ENCODE data around the gene NAALADL2. TPM values are rescaled to one million over a fixed set of nuclear protein-coding genes. Genes with fewer than 3 reads are reported as not detected.

NAALADL2 gene
- total and polyA plus RNA-seq, 2 of the 8 experiments (the other 6 are each of a cell fraction or from before 2014, with no cell fraction given), result 0.12 to 0.22 TPM

DNA sequence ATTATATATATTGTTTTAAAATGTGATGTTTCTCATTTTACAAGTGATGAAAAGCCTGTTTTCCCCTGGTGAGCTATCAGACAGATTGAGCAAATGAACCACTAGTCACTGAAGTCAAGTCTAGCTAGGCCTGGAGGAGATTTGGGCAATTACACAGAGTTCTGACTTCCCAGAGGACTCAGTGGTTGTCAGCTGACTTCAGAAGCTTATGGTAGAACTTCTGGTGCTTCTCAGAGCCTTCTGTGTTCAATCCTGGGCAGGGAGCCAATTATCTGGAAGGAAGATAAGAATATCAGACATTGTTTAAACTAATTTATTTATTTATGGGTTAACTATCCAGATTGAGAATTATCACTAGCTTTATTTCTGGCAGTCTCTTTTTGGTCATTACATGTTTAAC, 37.7 kb upstream of the NAALADL2 start:
- Histone ChIP-seq H3K27me3 (replicated peaks in 1 of 4; ENCODE audit: control insufficient read depth in 3 of 4, extremely low read depth in 1 of 4, insufficient read depth in 3 of 4, low read length in 3 of 4) (no peaks in the 10 kb centered on the region), H3K79me1 (ENCODE audit: low read depth, low read length) (no peaks in the 10 kb centered on the region), H4K91ac (replicated peaks; ENCODE audit: insufficient read length, low read length) (no peak overlapping the region), H2BK120ac (replicated peaks; ENCODE audit: low read depth, low read length) (no peak overlapping the region), H3K4me3 (ENCODE audit: extremely low read depth in 1 of 4, insufficient read depth in 2 of 4, low read depth in 3 of 4, low read length in 4 of 4) (no peak overlapping the region), H2BK5ac (ENCODE audit: low read depth, low read length) (no peak overlapping the region), H2BK15ac (ENCODE audit: low read length) (no peak overlapping the region), H3K23ac (ENCODE audit: insufficient read length) (no peak overlapping the region), H3K56ac (replicated peaks; ENCODE audit: insufficient read length, low read depth, low read length) (no peak overlapping the region), H3K36me3 (ENCODE audit: control insufficient read depth in 2 of 4, insufficient read depth in 4 of 4, low read length in 3 of 4) (no peaks in the 10 kb centered on the region), H2BK20ac (ENCODE audit: low read length) (no peak overlapping the region), H3K27ac (ENCODE audit: low read depth, low read length) (no peak overlapping the region), H2BK12ac (ENCODE audit: low read depth, low read length) (no peak overlapping the region), H3K14ac (ENCODE audit: insufficient read length) (no peak overlapping the region), H3K23me2 (ENCODE audit: low read depth, low read length) (no peaks in the 10 kb centered on the region), H3K79me2 (ENCODE audit: control insufficient read depth in 1 of 2, insufficient read depth in 2 of 2, low read length in 2 of 2) (no peaks in the 10 kb centered on the region), H4K8ac (ENCODE audit: extremely low read depth, insufficient read depth, low read length) (no peak overlapping the region), H2AFZ (ENCODE audit: low read length) (no peak overlapping the region), H2AK5ac (ENCODE audit: low read depth, low read length) (no peak overlapping the region), H3K4ac (replicated peaks; ENCODE audit: insufficient read length, low read depth, low read length) (no peak overlapping the region), H4K20me1 (replicated peaks in 1 of 2; ENCODE audit: control insufficient read depth in 1 of 2, insufficient read depth in 2 of 2, low read length in 2 of 2) (no peaks in the 10 kb centered on the region), H4K5ac (ENCODE audit: insufficient read length, low read depth, low read length) (no peak overlapping the region), H3K9ac (replicated peaks in 1 of 4; ENCODE audit: extremely low read depth in 1 of 4, low read depth in 3 of 4, low read length in 3 of 4) (no peak overlapping the region), H3K18ac (ENCODE audit: extremely low read depth, low read length) (no peak overlapping the region), H3K4me1 (replicated peaks in 1 of 4; ENCODE audit: control insufficient read depth in 3 of 4, insufficient read depth in 4 of 4, low read length in 3 of 4) (no peaks in the 10 kb centered on the region), H3K9me3 (ENCODE audit: insufficient read depth in 2 of 2, low read depth in 1 of 2, low read length in 1 of 2) (no peaks in the 10 kb centered on the region), H3K4me2 (ENCODE audit: insufficient read depth in 1 of 2, low read depth in 2 of 2, low read length in 2 of 2) (no peak overlapping the region)
- ChIA-PET POLR2A (ENCODE audit: partially characterized antibody) (no interaction called here), CTCF (ENCODE audit: partially characterized antibody) (interaction anchor here (1.0 kb wide), 1 partner anchor 696 kb away, joined by 3 read pairs; no protein-coding TSS in a partner anchor)
- TF ChIP-seq, protein P1, sequence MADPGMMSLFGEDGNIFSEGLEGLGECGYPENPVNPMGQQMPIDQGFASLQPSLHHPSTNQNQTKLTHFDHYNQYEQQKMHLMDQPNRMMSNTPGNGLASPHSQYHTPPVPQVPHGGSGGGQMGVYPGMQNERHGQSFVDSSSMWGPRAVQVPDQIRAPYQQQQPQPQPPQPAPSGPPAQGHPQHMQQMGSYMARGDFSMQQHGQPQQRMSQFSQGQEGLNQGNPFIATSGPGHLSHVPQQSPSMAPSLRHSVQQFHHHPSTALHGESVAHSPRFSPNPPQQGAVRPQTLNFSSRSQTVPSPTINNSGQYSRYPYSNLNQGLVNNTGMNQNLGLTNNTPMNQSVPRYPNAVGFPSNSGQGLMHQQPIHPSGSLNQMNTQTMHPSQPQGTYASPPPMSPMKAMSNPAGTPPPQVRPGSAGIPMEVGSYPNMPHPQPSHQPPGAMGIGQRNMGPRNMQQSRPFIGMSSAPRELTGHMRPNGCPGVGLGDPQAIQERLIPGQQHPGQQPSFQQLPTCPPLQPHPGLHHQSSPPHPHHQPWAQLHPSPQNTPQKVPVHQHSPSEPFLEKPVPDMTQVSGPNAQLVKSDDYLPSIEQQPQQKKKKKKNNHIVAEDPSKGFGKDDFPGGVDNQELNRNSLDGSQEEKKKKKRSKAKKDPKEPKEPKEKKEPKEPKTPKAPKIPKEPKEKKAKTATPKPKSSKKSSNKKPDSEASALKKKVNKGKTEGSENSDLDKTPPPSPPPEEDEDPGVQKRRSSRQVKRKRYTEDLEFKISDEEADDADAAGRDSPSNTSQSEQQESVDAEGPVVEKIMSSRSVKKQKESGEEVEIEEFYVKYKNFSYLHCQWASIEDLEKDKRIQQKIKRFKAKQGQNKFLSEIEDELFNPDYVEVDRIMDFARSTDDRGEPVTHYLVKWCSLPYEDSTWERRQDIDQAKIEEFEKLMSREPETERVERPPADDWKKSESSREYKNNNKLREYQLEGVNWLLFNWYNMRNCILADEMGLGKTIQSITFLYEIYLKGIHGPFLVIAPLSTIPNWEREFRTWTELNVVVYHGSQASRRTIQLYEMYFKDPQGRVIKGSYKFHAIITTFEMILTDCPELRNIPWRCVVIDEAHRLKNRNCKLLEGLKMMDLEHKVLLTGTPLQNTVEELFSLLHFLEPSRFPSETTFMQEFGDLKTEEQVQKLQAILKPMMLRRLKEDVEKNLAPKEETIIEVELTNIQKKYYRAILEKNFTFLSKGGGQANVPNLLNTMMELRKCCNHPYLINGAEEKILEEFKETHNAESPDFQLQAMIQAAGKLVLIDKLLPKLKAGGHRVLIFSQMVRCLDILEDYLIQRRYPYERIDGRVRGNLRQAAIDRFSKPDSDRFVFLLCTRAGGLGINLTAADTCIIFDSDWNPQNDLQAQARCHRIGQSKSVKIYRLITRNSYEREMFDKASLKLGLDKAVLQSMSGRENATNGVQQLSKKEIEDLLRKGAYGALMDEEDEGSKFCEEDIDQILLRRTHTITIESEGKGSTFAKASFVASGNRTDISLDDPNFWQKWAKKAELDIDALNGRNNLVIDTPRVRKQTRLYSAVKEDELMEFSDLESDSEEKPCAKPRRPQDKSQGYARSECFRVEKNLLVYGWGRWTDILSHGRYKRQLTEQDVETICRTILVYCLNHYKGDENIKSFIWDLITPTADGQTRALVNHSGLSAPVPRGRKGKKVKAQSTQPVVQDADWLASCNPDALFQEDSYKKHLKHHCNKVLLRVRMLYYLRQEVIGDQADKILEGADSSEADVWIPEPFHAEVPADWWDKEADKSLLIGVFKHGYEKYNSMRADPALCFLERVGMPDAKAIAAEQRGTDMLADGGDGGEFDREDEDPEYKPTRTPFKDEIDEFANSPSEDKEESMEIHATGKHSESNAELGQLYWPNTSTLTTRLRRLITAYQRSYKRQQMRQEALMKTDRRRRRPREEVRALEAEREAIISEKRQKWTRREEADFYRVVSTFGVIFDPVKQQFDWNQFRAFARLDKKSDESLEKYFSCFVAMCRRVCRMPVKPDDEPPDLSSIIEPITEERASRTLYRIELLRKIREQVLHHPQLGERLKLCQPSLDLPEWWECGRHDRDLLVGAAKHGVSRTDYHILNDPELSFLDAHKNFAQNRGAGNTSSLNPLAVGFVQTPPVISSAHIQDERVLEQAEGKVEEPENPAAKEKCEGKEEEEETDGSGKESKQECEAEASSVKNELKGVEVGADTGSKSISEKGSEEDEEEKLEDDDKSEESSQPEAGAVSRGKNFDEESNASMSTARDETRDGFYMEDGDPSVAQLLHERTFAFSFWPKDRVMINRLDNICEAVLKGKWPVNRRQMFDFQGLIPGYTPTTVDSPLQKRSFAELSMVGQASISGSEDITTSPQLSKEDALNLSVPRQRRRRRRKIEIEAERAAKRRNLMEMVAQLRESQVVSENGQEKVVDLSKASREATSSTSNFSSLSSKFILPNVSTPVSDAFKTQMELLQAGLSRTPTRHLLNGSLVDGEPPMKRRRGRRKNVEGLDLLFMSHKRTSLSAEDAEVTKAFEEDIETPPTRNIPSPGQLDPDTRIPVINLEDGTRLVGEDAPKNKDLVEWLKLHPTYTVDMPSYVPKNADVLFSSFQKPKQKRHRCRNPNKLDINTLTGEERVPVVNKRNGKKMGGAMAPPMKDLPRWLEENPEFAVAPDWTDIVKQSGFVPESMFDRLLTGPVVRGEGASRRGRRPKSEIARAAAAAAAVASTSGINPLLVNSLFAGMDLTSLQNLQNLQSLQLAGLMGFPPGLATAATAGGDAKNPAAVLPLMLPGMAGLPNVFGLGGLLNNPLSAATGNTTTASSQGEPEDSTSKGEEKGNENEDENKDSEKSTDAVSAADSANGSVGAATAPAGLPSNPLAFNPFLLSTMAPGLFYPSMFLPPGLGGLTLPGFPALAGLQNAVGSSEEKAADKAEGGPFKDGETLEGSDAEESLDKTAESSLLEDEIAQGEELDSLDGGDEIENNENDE (IDR thresholded peaks at IDR 0.05; ENCODE audit: insufficient replicate concordance, low read length), result no peak
- FAIRE-seq (no peak), DNase-seq (ENCODE audit: low read depth in 1 of 2, low spot score in 2 of 2) (no peak)
